NCI-H2081 treated with DMSO at 0.1 percent for 48 hours (cell line): Measurements from ENCODE around the gene DOCK10.

Source experiments
- DNase-seq: peaks from one replicate; lab custom pipeline; 2025; lab: John Stamatoyannopoulos, UW

DOCK10 gene

GRCh38 chr2:224775647-224776046, 266.6 kb downstream of the DOCK10 start:
- no peak for DNase-seq

DNA sequence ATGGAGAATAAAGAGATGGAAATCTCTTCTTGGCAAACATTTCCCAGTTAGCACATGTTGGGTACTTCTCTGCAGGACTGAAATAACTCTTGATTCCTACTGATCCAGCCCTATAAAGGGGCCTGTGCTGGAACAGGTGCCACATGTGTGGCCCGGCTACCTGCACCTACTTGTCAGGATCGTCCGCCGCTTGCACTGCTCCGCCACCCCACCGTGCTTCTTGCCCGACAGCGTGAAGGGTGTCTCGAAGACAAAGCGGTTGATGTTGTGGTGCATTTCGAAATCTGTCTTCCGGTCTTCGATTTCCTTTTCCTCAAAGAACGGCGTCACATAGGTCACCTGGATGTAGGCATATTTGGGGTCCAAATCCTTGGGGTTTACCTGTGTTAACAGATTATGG, 267.5 kb downstream of the DOCK10 start:
- DNase-seq: no peak

DNA sequence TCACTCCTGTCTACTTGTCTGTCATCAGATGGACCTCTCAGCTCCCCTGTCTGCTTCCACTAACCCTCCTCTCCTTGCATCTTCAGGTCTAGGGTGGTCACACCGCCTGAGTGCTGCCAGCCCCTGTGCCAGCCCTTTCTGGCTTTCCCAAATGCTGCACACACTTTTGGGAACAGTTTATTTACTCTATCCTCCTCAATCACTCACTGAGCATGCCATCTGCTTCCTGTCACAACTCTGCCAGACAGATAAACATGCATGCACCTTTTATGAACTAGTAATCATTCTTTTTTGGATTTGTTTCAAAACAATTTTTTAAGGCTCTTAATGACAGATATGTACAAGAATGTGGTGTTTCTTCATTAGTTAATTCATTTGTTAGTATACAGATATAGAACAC, 269.8 kb downstream of the DOCK10 start:
- no peak for DNase-seq

- no peak for DNase-seq
Measured at GRCh38 chr2:224769489-224769888, 272.8 kb downstream of the DOCK10 start.

GRCh38 chr2:224764565-224765236, 277.6 kb downstream of the DOCK10 start:
- DNase-seq: no peak

DNA sequence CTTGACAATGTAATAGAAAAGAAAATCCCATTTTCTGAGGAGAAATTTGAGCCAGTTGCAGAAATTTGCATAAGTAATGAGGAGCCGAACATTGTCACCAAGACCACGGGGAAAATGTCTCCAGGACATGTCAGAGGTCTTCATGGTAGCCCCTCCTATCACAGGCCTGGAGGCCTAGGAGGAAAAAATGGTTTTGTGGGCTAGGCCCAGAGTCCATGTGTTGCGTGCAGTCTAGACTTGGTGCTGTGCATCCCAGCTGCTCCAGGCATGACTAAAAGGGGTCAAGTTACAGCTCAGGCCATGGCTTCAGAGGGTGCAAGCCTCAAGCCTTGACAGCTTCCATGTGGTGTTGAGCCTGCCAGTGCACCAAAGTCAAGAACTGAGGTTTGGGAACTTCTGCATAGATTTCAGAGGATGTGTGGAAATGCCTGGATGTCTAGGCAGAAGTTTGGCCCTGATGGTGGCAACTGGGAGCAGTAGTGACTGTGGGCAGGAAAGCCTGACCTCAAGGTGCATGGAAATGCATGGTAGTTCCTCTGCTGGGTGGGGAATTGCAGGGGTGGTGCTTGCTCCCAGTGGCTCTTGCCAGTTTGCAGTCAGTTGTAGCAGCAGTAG, 284.2 kb downstream of the DOCK10 start:
- DNase-seq: no peak

- DNase-seq: no peak
Measured at GRCh38 chr2:224753743-224754540, 288.3 kb downstream of the DOCK10 start.

- DNase-seq: no peak
Measured at GRCh38 chr2:224751996-224752698, 290.1 kb downstream of the DOCK10 start.

DNA sequence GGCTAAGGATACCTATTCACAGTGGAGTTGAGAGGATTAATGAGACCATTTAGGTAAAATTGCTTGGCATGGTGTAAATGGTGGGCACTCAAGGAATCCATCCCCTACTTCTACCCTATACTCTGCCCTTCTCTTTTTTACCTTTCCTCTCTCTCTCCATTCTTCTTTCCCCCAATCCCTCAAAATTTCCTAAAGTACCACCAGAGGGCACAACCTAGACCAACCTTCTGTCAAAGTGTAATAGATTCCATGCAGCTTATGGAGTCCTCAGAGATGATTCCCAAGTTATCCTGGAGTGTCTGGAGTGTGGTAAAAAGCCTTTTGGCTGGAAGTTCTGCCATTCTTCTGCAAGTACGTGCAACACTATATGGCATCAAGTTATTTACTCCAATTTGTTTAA, 293.1 kb downstream of the DOCK10 start:
- no peak for DNase-seq

GRCh38 chr2:224747765-224748164, 294.5 kb downstream of the DOCK10 start:
- DNase-seq: no peak

DNA sequence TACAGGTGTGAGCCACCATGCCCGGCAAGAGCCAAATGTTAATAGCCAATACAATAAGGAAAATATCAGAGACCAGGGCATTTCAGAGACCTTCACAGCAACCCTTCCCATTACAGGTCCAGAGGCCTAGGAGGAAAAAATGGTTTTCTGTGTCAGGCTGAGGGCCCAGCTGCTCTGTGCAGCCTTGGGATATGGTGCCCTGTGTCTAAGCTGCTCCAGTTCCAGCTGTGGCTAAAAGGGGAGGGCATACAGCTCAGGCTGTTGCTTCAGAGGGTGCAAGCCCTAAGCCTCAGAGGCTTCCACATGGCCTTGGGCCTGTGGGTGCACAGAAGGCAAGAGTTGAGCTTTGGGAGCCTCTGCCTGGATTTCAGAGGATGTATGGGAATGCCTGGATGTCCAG, 306.0 kb downstream of the DOCK10 start:
- DNase-seq: no peak

DNA sequence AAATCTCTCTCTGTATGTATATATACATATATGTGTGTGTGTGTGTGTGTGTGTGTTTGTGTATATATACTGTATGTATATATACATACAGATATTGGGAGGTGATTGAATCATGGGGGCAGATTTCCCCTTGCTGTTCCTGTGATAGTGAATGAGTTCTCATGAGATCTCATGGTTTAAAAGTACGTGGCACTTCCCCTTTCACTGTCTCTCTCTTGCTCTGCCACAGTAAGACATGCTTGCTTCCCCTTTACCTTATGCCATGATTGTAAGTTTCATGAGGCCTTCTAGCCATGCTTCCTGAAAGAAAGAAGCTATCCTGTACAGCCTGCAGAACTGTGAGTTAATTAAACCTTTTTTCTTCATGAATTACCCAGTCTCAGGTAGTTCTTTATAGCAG, 307.3 kb downstream of the DOCK10 start:
- no peak for DNase-seq

DNA sequence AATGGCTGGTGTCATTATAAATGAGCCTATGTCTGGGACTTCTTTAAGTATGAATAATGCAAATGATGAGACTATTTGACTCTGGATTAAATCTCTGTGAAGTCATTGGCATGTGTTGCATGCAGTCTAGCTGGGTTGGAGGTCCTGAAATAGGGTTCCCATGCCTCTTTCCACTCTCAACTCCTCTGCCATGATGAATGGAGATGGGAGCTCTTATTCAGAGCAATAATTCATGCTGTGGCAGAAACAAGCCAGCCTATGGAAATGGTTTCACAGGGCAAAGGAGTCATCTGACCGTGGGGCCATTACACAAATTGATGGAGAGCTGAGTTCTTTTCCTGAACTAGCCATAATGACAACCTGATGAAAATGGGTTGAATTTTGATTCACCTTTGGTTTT, 310.6 kb downstream of the DOCK10 start:
- no peak for DNase-seq

DNA sequence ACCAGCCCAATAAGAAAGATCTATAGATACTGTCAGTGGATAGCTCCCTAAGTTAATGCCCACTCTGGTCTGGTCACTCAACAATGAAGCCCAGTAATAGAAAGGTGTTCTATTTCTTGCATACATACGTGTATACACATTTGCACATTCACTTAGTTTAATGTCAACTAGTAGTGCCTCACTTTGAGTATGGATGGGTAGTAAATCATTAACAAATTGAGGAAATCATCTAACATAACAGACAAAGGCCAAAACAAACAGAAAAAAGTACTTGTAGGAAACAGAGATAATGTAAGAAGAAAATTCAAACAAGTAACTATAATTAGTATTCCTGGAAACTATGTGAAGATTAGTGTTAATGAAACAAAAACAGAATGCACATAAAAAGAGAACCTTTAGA, 312.8 kb downstream of the DOCK10 start:
- no peak for DNase-seq

- DNase-seq: no peak
Measured at GRCh38 chr2:224724331-224724730, 317.9 kb downstream of the DOCK10 start.

- DNase-seq: no peak
Measured at GRCh38 chr2:224723586-224724217, 318.6 kb downstream of the DOCK10 start.

- DNase-seq: no peak
Measured at GRCh38 chr2:224722770-224723169, 319.5 kb downstream of the DOCK10 start.

DNA sequence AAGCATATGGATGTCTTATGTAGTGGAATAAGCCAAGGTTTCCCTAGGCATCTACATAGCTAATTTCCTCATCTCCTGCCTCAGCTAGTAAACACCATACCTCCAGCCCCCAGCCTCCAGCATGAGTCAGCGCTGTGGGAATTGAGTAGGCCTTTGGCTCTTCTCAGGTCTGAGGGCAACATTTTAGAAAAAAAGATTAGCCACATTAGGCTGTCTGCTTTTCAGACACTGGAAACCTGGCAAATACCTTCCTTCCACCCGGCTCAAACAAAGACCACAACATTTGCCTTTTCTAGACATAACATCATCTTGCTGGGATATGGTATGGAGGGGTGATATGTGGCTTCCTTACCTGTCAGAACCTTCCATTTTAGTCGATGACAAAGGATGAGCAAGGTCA, 320.0 kb downstream of the DOCK10 start:
- DNase-seq: no peak

DNA sequence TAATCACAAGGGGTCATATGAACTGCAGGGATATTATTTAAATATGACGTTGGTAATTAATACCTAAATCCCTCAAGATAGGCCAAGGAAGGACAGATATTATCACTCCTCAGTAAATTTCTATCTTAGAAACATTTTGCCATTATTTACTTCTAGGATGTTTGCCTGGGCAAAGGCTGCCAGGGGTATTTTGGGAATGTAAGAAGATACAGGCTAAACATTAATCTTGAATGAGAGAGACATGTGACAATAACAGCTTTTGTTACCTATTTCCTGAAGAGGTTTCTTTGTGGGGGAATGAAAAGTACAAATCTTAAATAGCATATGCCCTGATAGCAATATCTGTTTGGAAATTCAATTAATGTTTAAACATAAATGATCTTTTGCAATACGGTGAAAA, 325.3 kb downstream of the DOCK10 start:
- DNase-seq: no peak

DNA sequence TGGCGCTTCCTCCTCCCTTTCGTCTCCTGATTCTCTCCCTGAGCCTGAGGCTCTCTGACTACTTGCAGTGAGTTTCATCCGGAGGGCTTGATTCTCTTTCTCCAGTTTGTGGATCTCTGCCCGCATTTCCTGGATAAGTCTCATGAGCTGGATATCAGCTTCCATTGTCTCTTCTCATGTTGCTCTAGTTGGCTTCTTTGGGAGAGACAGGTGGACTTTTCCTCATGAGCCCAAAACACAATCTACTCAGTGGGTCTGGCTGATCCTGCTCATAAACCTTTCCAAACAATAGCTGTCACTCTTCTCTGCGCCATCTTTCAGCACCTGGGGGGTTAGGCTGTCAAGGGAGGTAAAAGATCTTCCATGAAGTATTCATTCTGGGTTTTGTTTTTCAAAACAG, 326.1 kb downstream of the DOCK10 start, which contains the start of gene CCDC195:
CCDC195 (minus strand) TSS at position 165 of the 400 bp plus-strand sequence; CDS start at position 165, 0 bp downstream.
- DNase-seq: no peak
